Smooth muscle cell (in vitro differentiated cells): ENCODE results near the gene ADGRV1. TPM values are rescaled to one million over a fixed set of nuclear protein-coding genes. Genes with fewer than 3 reads are reported as not detected.

Experiments
- DNase-seq: peaks from one replicate; lab custom pipeline; 2025; ENCODE audit not compliant: unreplicated experiment; lab: John Stamatoyannopoulos, UW
- H2AFZ ChIP-seq: fragments of 200-600 bp; sonication (generic); 2 replicates; pipeline ENCODE4 v1.6.0; 2016; ENCODE audit warnings: antibody characterized with exemption, low read depth, mild to moderate bottlenecking
- H3F3A ChIP-seq: fragments of 200-600 bp; sonication (generic); 2 replicates; pipeline ENCODE4 v1.6.0; 2017; ENCODE audit warnings: antibody characterized with exemption, low read depth
- H3K27ac ChIP-seq: fragments of 200-600 bp; sonication (generic); 2 replicates; pipeline ENCODE4 v1.5.1; 2016; ENCODE audit warnings: low read depth, mild to moderate bottlenecking
- H3K27me3 ChIP-seq: fragments of 200-600 bp; sonication (generic); 2 replicates; pipeline ENCODE4 v1.6.1; 2016; ENCODE audit warnings: low read depth, mild to moderate bottlenecking
- H3K36me3 ChIP-seq: fragments of 200-600 bp; sonication (generic); 2 replicates; pipeline ENCODE4 v1.5.1; 2016; ENCODE audit warnings: low read depth
- H3K4me1 ChIP-seq: fragments of 200-600 bp; sonication (generic); 2 replicates; pipeline ENCODE4 v1.5.1; 2016; ENCODE audit warnings: low read depth
- H3K4me2 ChIP-seq: fragments of 200-600 bp; sonication (generic); 2 replicates; pipeline ENCODE4 v1.6.0; 2016; ENCODE audit warnings: mild to moderate bottlenecking
- H3K4me3 ChIP-seq: fragments of 200-600 bp; sonication (generic); 2 replicates; pipeline ENCODE4 v1.5.1; 2016; ENCODE audit warnings: mild to moderate bottlenecking
- H3K79me2 ChIP-seq: fragments of 200-600 bp; sonication (generic); 2 replicates; pipeline ENCODE4 v1.6.0; 2016; ENCODE audit warnings: low read depth, mild to moderate bottlenecking
- H3K9ac ChIP-seq: fragments of 200-600 bp; sonication (generic); 2 replicates; pipeline ENCODE4 v1.6.0; 2016; ENCODE audit warnings: low read depth
- H3K9me3 ChIP-seq: fragments of 200-600 bp; sonication (generic); replicated peaks from 2 replicates; pipeline ENCODE4 v1.5.1; 2016; ENCODE audit warnings: low read depth
- H4K20me1 ChIP-seq: fragments of 200-600 bp; sonication (generic); 2 replicates; pipeline ENCODE4 v1.6.0; 2016; ENCODE audit warnings: low read depth
- WGBS: methylation state at CpG from one replicate; pipeline ENCODE4 v1.1.7; 2016; ENCODE audit warnings: low lambda C conversion rate; 5-methylcytosine and 5-hydroxymethylcytosine counted together
- polyA plus RNA-seq: library from polyadenylated mRNA; unstranded; fragments of >200 nt; fragmentation: Nextera tagmentation; extraction: Ambion mirVana; gene quantifications from 2 replicates; pipeline ENCODE4 v1.2.1, GENCODE V29; 2016
- total RNA-seq: library from RNA; depleted of rRNA; stranded (reverse); fragments of >200 nt; gene quantifications from 2 replicates; pipeline ENCODE4 v1.2.3, GENCODE V29; 2014
- TF ChIP-seq, protein P1 (sequence below): fragments of 200-600 bp; sonication (generic); IDR thresholded peaks from 2 replicates; pipeline ENCODE4 v1.5.1; 2017; ENCODE audit warnings: borderline replicate concordance, mild to moderate bottlenecking, antibody characterized with exemption; ENCODE audit not compliant: insufficient read depth, poor library complexity, severe bottlenecking

Gene ADGRV1
- total and polyA plus RNA-seq, 2 experiments from 2014 or later = 16.8 to 17.7 TPM

DNA sequence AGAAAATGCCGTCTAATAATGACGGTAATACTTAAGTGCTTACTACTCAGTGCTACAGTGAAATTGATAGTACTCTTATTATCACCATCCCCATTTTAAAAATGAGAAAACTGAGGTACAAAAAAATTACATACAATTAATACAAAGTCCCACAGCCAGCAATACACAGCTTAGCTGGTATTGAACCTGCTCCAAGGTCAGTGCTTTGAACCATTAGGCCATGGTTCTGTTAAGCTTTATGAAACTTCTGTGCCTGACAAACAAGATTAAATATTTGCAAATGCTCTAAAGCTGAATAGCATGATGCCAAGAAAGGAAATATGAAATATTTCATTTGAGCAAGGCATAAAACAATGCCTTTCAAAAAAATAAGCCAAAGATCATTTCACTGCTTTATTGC lies 467.4 kb downstream of the ADGRV1 start:
- WGBS = 89% methylated on average over 2 of the region's 2 CpGs
- TF ChIP-seq, protein P1, sequence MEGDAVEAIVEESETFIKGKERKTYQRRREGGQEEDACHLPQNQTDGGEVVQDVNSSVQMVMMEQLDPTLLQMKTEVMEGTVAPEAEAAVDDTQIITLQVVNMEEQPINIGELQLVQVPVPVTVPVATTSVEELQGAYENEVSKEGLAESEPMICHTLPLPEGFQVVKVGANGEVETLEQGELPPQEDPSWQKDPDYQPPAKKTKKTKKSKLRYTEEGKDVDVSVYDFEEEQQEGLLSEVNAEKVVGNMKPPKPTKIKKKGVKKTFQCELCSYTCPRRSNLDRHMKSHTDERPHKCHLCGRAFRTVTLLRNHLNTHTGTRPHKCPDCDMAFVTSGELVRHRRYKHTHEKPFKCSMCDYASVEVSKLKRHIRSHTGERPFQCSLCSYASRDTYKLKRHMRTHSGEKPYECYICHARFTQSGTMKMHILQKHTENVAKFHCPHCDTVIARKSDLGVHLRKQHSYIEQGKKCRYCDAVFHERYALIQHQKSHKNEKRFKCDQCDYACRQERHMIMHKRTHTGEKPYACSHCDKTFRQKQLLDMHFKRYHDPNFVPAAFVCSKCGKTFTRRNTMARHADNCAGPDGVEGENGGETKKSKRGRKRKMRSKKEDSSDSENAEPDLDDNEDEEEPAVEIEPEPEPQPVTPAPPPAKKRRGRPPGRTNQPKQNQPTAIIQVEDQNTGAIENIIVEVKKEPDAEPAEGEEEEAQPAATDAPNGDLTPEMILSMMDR = no peak

DNA sequence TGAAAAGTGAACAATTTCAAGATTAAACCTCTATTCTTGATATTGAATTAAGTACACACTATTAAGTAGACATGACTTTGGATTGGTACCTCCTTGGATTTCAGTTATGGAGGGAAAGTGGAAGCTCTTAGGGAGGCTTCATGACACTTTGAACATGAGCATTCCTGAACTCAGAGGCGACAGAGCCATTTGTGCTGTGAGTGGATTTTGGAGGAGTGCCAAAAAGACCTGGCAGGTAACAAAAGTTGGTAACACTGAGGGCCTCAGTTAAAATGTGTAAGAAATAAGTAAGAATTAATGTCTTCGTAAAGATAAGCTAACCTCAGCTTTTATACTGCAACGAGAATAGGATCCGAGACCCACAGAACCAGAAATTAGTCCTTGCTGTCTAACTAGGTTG lies 467.9 kb downstream of the ADGRV1 start:
- H3K27me3 ChIP-seq = no peaks in the 10 kb centered on the region
- no peak overlapping the region for H3K27ac ChIP-seq
- no peaks in the 10 kb centered on the region for H4K20me1 ChIP-seq
- no peaks in the 10 kb centered on the region for H3K36me3 ChIP-seq
- DNase-seq = no peak
- TF ChIP-seq, protein P1 = no peak
- H3K9ac ChIP-seq = no peak overlapping the region
- no peaks in the 10 kb centered on the region for H3K9me3 ChIP-seq
- peaks cover 13% of the 10 kb centered on the region for H3K4me1 ChIP-seq
- no peak overlapping the region for H3K4me2 ChIP-seq
- no peak overlapping the region for H3K4me3 ChIP-seq
- peaks cover 5% of the 10 kb centered on the region for H3F3A ChIP-seq
- H2AFZ ChIP-seq = no peak overlapping the region
- H3K79me2 ChIP-seq = no peaks in the 10 kb centered on the region
- 91% methylated on average over 4 of the region's 4 CpGs for WGBS

More for the DNA sequence above, 467.4 kb downstream of the ADGRV1 start:
- no peaks in the 10 kb centered on the region for H3K36me3 ChIP-seq
- H4K20me1 ChIP-seq = no peaks in the 10 kb centered on the region
- H3F3A ChIP-seq = peaks cover 5% of the 10 kb centered on the region
- no peaks in the 10 kb centered on the region for H3K27me3 ChIP-seq
- no peak overlapping the region for H3K9ac ChIP-seq
- H3K4me3 ChIP-seq = no peak overlapping the region
- H3K4me2 ChIP-seq = no peak overlapping the region
- no peaks in the 10 kb centered on the region for H3K79me2 ChIP-seq
- H3K9me3 ChIP-seq = no peaks in the 10 kb centered on the region
- H3K4me1 ChIP-seq = peaks cover 17% of the 10 kb centered on the region
- H3K27ac ChIP-seq = no peak overlapping the region
- no peak for DNase-seq
- no peak overlapping the region for H2AFZ ChIP-seq

DNA sequence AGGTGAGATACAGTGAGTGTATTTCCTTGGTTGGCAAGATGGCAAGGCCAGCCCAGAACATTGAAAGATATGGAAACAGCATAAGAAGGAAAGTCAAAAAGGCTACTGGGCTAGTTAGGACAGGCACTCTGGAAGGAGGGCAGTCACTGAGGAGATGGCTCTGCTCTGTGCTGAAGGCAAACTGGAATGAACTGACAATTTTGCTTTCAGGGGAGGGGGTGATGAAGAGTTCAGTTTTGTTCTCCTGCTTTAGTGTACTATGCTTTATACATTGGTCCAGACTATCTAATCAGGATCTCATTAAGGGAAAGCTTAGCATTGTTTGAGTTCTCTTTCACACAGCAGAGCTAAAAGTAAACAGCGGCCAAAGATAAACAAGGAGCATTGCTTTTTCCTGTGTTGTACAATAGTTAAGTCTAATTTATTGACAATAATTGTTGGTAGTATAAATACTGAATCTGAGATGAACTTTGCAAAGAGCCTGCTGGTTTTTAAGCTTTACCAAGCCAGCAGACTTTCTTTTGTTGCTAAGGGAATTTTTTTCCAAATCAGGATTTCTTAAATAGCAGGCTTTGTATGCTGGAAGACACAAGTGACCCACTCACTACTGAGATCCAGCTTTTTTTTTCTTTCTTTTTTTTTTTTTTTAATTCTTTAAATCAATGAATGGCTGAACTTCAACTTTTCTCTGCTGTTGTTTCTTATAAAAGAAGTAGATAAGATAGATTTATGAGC lies 469.0 kb downstream of the ADGRV1 start:
- H3K4me1 ChIP-seq = peaks cover 13% of the 10 kb centered on the region
- H3F3A ChIP-seq = peaks cover 5% of the 10 kb centered on the region
- H4K20me1 ChIP-seq = no peaks in the 10 kb centered on the region
- H3K27me3 ChIP-seq = no peaks in the 10 kb centered on the region
- no peak overlapping the region for H3K9ac ChIP-seq
- H3K27ac ChIP-seq = no peak overlapping the region
- no peaks in the 10 kb centered on the region for H3K79me2 ChIP-seq
- peak overlapping the region; percentile 23 for H2AFZ ChIP-seq
- TF ChIP-seq, protein P1 = no peak
- WGBS = 40% methylated on average over 1 of the region's 1 CpG
- H3K4me2 ChIP-seq = peak overlapping the region; percentile 44
- no peak for DNase-seq
- H3K36me3 ChIP-seq = no peaks in the 10 kb centered on the region
- H3K9me3 ChIP-seq = no peaks in the 10 kb centered on the region
- no peak overlapping the region for H3K4me3 ChIP-seq

DNA sequence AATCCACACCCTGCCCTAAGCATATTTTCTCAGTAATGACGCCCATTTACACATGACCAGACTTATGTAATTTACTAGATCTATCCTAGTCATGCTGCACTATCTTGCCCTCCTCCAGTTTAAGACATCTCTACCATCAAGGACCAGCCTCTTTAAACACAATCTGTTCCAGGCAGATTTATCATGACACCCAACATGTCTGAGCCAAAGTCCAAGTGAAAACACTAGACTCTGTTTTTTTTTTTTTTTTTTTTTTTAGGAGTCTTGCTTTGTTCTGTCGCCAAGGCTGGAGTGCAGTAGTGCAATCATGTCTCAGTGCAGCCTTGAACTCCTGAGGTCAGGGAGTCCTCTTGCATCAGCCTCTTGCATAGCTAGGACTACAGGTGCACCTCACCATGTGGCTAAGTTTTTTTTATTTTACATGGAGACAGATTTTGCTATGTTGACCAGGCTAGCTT lies 469.9 kb downstream of the ADGRV1 start:
- DNase-seq = no peak
- H3K9ac ChIP-seq = no peak overlapping the region
- TF ChIP-seq, protein P1 = no peak
- WGBS = 80% methylated on average over 2 of the region's 2 CpGs
- H2AFZ ChIP-seq = no peak overlapping the region
- H3K4me1 ChIP-seq = peaks cover 13% of the 10 kb centered on the region
- no peaks in the 10 kb centered on the region for H3K36me3 ChIP-seq
- H4K20me1 ChIP-seq = no peaks in the 10 kb centered on the region
- H3K4me3 ChIP-seq = no peak overlapping the region
- no peak overlapping the region for H3K4me2 ChIP-seq
- H3K27me3 ChIP-seq = no peaks in the 10 kb centered on the region
- H3F3A ChIP-seq = peaks cover 5% of the 10 kb centered on the region
- no peaks in the 10 kb centered on the region for H3K9me3 ChIP-seq
- H3K27ac ChIP-seq = no peak overlapping the region
- no peaks in the 10 kb centered on the region for H3K79me2 ChIP-seq
